ENCODE measurements around the gene RASIP1.
"Not testable (repeated sequence)": the region's sequence is repeated elsewhere in the genome, so short reads cannot be mapped to it uniquely, and the experiment has no call there.

Gene RASIP1, protein sequence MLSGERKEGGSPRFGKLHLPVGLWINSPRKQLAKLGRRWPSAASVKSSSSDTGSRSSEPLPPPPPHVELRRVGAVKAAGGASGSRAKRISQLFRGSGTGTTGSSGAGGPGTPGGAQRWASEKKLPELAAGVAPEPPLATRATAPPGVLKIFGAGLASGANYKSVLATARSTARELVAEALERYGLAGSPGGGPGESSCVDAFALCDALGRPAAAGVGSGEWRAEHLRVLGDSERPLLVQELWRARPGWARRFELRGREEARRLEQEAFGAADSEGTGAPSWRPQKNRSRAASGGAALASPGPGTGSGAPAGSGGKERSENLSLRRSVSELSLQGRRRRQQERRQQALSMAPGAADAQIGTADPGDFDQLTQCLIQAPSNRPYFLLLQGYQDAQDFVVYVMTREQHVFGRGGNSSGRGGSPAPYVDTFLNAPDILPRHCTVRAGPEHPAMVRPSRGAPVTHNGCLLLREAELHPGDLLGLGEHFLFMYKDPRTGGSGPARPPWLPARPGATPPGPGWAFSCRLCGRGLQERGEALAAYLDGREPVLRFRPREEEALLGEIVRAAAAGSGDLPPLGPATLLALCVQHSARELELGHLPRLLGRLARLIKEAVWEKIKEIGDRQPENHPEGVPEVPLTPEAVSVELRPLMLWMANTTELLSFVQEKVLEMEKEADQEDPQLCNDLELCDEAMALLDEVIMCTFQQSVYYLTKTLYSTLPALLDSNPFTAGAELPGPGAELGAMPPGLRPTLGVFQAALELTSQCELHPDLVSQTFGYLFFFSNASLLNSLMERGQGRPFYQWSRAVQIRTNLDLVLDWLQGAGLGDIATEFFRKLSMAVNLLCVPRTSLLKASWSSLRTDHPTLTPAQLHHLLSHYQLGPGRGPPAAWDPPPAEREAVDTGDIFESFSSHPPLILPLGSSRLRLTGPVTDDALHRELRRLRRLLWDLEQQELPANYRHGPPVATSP

DNA sequence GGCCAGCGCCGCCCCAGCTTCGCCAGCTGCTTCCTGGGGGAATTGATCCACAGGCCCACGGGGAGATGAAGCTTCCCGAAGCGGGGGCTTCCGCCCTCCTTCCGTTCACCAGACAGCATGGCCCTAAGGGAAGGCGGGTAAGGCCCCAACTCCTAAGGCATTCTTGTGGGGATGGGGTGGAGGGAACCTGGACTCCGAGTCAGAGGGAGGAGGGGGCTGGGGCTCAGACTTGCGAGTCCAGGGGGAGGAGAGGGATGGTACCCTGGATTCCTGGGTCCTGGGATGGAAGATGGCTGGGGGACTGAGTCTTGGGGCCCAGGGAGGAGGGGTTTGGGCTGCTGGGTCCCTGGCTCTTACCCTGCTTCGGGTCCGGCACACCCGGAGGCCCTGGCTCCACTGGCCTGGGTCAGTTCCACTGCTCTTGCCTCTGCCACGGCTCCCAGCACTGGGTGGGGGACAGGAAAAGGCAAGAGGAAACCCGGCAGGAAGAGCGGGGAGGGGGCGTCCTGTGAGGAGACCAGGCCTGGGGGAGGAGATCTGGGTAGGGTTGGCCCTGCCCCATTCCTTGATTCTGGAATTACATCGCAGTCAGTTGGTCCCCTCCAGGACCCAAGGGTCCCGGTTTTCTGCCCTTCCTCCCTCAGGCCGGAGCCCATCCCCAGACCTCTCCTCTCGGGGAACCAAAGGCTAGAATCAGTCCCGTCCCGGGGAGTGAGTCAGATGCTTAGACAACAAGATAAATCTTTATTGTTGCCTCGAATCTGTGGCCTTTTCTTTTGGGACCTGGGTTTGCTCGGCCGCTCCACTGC is at the start of gene RASIP1:
Gene RASIP1 (minus strand): TSS at position 447 of the 809 bp plus-strand sequence. CDS start 328 bp downstream, at position 119.
- DNase-seq: no peak

DNA sequence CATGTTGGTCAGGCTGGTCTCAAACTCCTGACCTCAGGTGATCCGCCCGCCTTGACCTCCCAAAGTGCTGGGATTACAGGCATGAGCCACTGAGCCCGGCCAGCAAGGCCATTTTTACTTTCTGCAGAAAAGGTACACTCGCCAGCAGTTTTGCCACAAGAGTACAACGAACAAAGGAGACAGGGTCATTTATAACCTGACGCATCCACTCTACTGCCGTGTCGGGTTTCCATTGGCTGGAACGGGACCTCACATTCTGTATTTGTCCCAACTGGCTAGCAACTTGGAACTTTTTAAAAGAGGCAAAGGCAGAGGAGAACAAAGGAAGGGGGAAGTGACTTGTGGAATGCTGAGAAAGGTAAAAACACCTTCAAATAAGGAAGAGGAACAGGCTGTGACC is 46.9 kb upstream of the RASIP1 start:
- DNase-seq: not testable (repeated sequence)

DNA sequence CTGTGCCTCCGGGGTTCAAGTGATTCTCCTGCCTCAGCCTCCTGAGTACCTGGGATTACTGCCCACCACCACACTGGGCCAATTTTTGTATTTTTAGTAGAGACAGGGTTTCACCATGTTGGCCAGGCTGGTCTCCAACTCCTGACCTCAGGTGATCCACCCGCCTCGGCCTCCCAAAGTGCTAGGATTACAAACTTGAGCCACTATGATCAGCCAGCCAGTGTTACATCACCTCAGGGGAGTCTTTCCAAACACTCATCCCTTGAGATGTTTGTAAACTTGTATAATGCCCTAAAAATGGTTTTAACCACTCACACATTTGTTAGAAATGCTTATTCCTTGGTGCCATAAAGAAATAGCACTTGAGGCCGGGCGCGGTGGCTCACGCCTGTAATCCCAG is 46.0 kb upstream of the RASIP1 start:
- not testable (repeated sequence) for DNase-seq

DNA sequence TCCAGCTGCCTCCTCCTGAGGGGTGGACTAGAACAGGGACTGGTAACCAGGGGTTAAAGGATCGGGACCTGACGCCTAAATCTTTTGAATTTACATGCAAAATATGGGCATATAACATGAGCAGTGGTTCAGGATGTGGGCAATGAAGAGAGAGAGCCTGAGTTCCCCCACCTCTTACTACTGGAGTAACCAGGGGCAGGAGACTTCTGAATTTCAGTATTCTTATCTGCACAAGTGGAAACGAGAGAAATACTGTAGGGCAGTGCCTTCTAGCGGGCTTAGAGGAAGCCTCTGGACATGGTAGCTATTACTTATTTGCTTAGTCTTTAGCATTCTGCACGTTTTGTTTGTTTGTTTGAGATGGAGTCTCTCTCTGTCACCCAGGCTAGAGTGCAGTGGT is 44.1 kb upstream of the RASIP1 start:
- DNase-seq: no peak

DNA sequence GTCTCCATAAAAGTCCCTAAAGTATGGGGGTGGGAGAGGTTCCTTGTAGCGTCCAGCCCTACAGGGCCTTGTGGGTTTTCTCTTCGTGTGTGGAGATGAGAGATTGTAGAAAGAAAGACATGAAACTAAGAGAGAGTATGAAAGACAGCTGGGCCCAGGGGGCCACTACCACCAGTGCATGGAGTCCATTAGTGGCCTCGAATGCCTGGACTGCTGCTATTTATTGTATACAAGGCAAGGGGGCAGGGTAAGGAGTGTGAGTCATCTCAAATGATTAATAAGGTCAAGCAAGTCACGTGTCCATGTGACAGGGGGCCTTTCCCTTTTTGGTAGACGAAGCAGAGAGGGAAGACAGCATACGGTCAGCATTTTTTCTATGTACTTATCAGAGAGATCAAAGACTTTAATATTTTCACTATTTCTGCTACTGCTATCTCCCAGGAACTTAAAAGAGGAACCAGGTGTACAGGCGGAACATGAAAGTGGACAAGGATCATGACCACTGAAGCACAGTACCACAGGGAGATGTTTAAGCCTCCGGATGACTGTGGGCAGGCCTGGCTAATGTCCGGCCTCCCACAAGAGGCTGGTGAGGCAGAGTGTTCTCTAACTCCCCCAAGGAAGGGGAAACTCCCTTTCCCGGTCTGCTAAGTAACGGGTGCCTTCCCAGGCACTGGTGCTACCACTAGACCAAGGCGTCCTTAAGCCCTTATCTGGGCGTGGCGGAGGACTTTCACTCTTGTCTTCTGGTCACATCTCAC is 40.4 kb upstream of the RASIP1 start:
- DNase-seq: no peak

DNA sequence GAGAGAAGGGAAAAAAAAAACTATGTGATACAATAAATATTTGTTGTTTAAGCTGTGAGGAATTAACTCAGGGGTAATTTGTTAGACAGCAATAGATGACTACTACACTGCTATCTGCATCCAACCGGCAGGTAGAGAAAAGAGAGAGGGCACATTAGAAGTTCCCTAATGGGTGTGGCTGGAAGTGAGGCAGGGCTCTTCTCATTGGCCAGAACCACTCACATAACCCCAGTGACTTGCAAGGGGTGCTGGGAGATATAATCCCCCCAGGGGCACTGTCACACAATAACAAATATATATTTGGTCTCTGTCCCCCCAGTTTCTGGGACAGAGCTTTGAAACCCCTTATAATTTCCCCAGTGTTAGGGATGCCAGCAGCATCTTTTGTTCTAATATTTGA is 39.2 kb upstream of the RASIP1 start:
- no peak for DNase-seq

DNA sequence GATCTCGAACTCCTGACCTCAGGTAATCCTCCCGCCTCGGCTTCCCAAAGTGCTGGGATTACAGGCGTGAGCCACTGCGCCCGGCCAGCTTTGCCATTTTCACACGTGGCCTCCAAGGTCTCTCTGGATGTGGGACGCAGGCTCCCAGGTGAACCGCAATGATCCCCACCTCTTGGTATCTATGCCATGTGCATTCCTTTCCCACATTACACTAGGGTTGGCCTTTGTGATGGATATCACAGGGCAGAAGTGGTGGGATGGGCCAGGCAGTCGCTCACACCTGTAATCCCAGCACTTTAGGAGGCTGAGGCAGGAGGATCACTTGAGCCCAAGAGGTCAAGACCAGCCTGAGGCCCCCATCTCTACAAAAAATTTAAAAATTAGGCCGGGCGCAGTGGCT is 37.3 kb upstream of the RASIP1 start:
- DNase-seq: no peak

DNA sequence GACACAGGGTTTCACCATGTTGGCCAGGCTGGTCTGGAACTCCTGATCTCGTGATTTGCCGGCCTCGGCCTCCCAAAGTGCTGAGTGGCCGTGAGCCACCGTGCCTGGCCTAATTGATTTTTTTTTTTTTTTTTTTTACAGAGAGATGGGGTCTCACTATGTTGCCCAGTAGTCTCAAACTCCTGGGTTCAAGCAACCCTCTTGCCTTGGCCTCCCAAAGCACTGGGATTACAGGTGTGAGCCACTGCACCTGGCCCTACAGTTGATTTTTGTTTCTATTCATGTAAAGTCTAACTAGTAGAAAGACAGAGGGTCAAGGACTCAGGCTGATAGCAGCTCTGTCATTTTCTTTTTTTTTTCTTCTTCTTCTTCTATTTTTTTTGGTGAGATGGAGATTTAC is 36.7 kb upstream of the RASIP1 start:
- no peak for DNase-seq

DNA sequence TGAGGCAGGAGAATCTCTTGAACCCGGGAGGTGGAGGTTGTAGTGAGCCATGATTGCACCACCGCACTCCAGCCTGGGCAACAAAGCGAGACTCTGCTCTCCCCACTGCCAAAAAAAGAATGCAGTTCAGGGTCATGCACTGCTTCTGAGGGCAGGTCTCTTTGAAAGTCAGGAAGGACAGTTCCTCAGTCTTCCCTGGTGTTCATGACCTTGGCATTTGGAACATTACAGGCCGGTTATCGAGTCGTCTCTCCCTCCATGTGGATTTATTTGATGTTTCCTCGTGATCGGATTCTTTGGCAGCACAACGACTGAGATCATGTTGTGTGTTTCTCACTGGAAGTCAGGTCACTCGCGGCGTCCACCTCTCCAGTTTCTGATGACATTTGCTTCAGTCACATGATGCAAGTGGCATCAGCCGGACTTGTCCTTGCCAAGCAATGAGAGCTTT is 32.1 kb upstream of the RASIP1 start:
- no peak for DNase-seq

DNA sequence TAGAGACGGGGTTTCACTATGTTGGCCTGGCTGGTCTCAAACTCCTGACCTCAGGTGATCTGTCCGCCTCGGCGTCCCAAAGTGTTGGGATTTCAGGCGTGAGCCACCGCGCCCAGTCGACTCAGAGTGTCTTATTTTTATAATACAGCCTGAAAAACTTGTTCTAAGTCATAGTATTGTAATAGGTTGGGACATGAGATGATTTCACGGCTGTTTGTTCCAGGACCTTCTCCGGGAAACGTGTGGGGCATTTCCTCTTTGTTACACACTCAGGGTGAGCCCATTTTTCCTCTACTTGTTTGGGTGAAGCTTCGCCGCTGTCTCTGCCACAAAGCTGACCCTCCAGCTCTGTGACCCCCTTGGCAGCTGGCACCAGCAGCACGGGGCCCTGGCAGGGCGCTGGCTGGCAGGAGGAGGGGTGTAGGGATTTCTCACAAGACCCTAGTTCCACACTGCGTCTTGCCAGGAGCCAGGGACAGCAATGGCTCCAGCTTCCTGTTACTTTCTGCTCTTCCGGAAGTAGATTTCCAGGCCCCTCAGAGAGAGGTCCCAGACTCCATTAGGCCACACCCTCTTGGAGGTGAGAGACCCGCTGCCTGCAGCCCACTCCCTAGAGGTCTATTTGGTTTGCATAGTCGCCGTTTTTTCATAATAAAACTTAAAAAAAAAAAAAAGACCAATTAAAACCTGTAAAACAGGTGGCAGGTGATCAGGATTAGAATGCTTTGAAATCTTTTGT is 30.5 kb upstream of the RASIP1 start:
- no peak for DNase-seq

DNA sequence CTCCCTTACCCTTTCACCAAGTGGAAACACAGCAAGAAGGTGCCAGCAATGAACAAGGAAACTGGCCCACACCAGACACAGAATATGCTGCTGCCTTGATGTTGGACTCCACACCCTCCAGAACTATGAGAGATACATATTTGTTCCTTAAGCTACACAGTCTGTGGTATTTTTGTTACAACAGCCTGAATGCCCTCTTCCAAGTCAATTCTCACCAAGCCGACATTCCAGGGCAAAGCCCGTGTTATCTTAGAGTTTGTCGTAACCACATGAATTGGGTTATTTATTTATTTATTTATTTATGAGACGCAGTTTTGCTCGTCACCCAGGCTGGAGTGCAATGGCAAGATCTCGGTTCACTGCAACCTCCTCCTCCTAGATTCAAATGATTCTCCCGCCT is 29.9 kb upstream of the RASIP1 start:
- DNase-seq: no peak

DNA sequence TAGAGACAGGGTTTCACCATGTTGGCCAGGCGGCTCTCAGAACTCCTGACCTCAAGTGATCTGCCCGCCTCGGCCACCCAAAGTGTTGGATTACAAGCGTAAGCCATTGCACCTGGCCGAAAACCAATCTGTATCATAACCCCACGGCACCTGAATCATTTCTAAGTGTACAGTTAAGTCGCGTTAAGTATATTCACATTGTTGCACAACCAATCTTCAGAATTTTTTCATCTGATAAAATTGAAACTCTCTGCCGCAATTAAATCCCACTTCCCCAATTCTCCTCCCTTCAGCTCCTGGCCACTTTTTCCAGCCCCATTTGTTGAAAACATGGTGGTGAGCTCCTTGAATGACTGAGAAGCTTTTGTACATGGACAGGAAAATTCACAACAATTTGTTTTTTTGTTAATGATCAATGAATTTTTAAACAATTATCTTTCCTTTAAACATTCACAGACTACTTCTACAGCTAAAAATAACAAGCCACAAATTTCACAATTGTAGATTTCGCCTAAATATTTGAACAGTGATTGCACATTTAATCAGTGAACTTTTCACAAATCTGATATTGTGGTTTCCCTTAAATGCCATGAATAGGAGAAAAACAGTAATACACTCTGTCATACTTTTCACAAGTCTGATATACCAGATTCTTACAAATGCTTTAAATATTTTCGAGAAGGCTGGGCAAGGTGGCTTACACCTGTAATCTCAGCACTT is 28.7 kb upstream of the RASIP1 start:
- DNase-seq: no peak

DNA sequence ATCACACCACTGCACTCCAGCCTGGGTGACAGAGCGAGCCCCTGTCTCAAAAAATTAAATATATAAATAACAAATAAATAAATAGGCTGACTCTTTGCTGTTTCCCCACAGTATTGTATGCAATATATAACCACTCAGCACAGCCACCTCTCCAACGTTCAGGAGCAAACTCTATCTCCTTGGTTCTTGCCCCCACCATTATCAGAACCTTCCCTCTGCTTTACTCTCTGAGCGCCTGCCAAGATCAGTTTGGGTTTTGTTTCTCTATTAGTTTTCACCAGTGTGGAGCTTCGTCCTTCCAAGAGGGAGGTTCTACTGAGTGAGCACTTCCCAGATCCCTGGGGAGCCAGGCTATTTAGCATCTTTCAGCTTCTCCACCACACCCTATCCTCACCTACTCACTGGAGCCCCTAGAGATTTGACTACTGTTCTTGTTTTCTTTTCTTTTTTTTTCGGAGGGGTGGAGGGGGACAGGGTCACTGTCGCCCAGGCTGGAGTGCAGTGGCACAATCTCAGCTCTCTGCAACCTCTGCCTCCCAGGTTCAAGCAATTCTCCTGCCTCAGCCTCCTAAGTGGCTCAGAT is 27.9 kb upstream of the RASIP1 start:
- DNase-seq: not testable (repeated sequence)

DNA sequence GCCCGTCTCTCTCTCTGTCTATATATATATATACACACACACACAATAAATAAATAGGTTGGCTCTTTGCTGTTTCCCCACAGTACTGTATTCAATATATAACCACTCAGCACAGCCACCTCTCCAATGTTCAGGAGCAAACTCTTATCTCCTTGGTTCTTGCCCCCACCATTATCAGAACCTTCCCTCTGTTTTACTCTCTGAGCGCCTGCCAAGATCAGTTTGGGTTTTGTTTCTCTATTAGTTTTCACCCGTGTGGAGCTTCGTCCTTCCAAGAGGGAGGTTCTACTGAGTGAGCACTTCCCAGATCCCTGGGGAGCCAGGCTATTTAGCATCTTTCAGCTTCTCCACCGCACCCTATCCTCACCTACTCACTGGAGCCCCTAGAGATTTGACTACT is 25.4 kb upstream of the RASIP1 start:
- not testable (repeated sequence) for DNase-seq

DNA sequence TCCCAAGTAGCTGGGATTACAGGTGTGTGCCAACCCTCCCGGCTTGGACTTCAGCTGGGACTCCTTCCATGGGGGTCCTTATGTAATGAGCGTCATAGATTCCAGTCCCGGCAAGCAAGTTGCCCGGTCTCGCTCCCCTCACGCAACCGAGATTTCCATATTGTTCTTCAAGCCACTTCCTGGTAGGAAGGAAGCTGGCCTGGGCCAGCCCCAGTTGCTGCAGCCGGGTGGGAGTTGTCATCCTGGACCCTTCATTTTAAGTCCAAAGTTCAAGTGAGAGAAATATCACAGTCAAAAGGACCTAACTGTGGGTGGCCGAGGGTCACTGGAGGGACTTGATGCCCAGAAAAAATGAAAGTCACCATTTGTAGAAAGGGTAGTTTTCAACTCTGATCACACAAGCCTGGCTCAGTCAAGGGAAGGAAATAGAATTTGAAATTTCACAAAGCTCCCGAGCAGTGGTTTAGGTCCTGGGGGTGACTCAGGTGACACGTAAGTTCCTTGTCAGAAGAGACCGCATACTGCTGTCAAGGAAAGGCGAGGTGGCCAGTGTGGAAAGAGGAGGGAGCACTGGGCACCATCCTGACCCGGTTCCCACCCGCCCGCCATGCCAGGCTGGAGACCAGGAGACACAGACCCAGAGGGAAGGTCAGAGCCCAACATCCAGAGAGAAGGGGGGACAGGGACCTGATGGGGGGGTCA is 20.2 kb upstream of the RASIP1 start:
- no peak for DNase-seq

DNA sequence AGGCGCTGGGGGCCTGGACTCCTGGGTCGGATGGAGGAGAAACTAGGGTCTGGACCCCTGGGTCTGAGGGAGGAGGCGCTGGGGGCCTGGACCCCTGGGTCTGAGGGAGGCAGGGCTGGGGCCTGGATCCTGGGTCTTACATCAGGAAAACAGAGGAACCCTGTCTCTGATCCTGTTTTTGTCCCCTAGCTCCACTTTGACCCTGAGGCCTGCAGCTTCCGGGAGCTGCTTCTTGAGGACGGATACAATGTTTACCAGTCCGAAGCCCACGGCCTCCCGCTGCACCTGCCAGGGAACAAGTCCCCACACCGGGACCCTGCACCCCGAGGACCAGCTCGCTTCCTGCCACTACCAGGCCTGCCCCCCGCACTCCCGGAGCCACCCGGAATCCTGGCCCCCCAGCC is 17.3 kb upstream of the RASIP1 start:
- DNase-seq: no peak

DNA sequence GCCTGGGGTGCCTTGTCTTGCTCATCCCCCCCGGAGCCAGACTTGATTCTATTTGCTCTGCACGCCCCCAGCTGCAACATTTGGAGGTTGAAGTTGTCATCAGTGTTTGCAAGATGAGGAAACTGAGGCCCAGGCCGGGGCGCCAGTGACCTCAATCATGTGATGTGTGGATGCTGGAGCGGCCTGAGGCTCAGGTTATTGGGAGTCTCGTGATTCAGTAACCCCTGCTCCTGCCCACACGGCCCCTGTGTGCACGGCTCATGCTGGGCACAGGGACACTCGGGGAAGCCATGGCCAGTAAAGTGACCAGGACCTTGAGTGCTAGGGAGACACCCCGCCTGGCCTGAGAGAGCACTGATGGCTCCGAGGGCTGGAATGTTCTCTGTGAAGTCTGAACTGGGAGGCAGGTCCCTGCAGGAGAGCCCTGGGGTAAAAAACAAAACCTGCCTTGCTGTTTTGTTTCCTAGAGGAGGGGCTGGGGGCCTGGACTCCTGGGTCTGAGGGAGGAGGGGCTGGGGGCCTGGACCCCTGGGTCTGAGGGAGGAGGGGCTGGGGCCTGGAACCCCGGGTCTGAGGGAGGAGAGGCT is 16.8 kb upstream of the RASIP1 start:
- DNase-seq: no peak

DNA sequence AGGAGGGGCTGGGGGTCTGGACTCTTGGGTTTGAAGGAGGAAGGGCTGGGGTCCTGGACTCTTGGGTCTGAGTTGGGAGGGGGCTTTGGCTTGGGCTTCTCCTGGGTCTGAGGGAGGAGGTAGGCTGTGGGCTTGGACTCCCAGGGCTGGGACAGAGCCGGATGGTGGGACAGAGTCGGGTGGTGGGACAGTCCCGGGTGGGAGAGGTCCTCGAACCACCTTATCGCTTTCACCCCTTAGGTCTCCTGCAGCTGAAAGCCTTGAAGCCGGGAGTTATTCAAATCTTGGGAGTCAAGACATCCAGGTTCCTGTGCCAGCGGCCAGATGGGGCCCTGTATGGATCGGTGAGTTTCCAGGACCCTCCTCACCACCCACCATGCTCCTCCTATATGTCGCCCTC is 16.3 kb upstream of the RASIP1 start:
- no peak for DNase-seq

DNA sequence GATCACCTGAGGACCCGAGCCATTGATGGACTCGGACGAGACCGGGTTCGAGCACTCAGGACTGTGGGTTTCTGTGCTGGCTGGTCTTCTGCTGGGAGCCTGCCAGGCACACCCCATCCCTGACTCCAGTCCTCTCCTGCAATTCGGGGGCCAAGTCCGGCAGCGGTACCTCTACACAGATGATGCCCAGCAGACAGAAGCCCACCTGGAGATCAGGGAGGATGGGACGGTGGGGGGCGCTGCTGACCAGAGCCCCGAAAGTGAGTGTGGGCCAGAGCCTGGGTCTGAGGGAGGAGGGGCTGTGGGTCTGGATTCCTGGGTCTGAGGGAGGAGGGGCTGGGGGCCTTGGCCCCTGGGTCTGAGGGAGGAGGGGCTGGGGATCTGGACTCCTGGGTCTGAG is 15.8 kb upstream of the RASIP1 start:
- no peak for DNase-seq
